Measurements from ENCODE around the gene CDK12.

Gene CDK12

GRCh38 chr17:39461113-39461925 lies at the start of gene CDK12:
TSS of gene CDK12 (plus strand) at chr17:39461486. CDS start at chr17:39462072, 586 bp downstream.
- no peak for TF ChIP-seq CTCF (IDR thresholded peaks at IDR 0.05)

GRCh38 chr17:39416141-39416540 lies 45.1 kb upstream of the CDK12 start:
- no peak for TF ChIP-seq CTCF (IDR thresholded peaks at IDR 0.05)

GRCh38 chr17:39429600-39429999 lies 31.7 kb upstream of the CDK12 start:
- no peak for TF ChIP-seq CTCF (IDR thresholded peaks at IDR 0.05)

- TF ChIP-seq CTCF (IDR thresholded peaks at IDR 0.05), result no peak
Observed at GRCh38 chr17:39443326-39443725, 18.0 kb upstream of the CDK12 start.

GRCh38 chr17:39447561-39447960 lies 13.7 kb upstream of the CDK12 start:
- TF ChIP-seq CTCF (IDR thresholded peaks at IDR 0.05), result no peak

- TF ChIP-seq CTCF (IDR thresholded peaks at IDR 0.05), result no peak
Observed at GRCh38 chr17:39450051-39450450, 11.2 kb upstream of the CDK12 start.

GRCh38 chr17:39450847-39451581 lies 10.3 kb upstream of the CDK12 start, which contains the start of gene MED1:
TSS of gene MED1 (minus strand) at chr17:39451263. CDS start at chr17:39451062, 201 bp downstream.
- no peak for TF ChIP-seq CTCF (IDR thresholded peaks at IDR 0.05)

Data from LNCAP (cell line).